SK-N-MC (cell line): ENCODE data around the gene DROSHA.
"Not testable (repeated sequence)": the region's sequence is repeated elsewhere in the genome, so short reads cannot be mapped to it uniquely, and the experiment has no call there.

Experiments used
- DNase-seq: peaks from one replicate; pipeline ENCODE4 v3.0.0-alpha.2; 2011; ENCODE audit warnings: low read depth, low spot score
- H3K27ac ChIP-seq: fragments of 200-600 bp; sonication (generic); 2 replicates; pipeline ENCODE4 v1.5.1; 2016; ENCODE audit warnings: mixed run types
- H3K36me3 ChIP-seq: fragments of 200-600 bp; sonication (generic); 2 replicates; pipeline ENCODE4 v1.6.1; 2017; ENCODE audit warnings: antibody characterized with exemption, low read length, mixed read lengths; ENCODE audit not compliant: insufficient read depth
- H3K4me3 ChIP-seq: fragments of 200-600 bp; sonication (generic); 2 replicates; pipeline ENCODE4 v1.5.1; 2016
- H3K9ac ChIP-seq: fragments of 200-600 bp; sonication (generic); 2 replicates; pipeline ENCODE4 v1.8.0; 2017; ENCODE audit warnings: mixed run types, mixed read lengths; ENCODE audit not compliant: insufficient read length
- H3K9me3 ChIP-seq: fragments of 200-600 bp; sonication (generic); 2 replicates; pipeline ENCODE4 v1.6.1; 2017; ENCODE audit warnings: low read depth, mild to moderate bottlenecking, antibody characterized with exemption, low read length, moderate library complexity, mixed read lengths
- EZH2 ChIP-seq: fragments of 200-600 bp; sonication (generic); IDR thresholded peaks from one replicate; pipeline ENCODE4 v1.6.1; 2017; ENCODE audit warnings: antibody characterized with exemption
- FOXP2 ChIP-seq: optimal IDR thresholded peaks from 2 replicates; pipeline ENCODE3; 2011; ENCODE audit warnings: mild to moderate bottlenecking, moderate library complexity; ENCODE audit not compliant: insufficient read depth; ENCODE audit errors: extremely low read length, control extremely low read depth
- POLR2AphosphoS5 ChIP-seq: IDR thresholded peaks from 2 replicates; pipeline ENCODE4 v1.6.1; 2012; ENCODE audit warnings: mild to moderate bottlenecking, low read depth, low read length, borderline replicate concordance

The DROSHA gene

DNA sequence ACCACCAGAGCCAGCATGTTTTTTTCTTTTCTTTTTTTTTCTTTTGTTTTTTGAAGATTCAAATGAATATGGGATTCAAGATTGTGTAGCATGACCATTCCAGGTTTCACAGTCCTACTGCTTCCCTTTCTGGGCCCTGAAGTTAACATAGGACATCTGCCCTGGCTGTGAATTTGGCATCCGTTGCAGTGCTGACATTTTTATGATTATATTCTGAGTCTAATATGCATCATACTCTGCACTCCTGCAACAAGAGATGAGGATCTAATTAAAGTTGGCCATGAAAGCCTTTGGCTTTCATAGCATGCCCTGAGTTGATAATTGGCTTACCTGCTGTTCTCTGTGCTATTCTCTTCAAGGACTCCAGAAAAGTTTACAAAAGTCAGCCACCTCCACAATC, 30.1 kb upstream of the DROSHA start:
- Histone ChIP-seq H3K36me3 (no peaks in the 10 kb centered on the region), H3K4me3 (no peak overlapping the region), H3K9ac (no peak overlapping the region), H3K9me3 (no peaks in the 10 kb centered on the region), H3K27ac (no peak overlapping the region)
- no peak for DNase-seq
- TF ChIP-seq FOXP2 = no peak
- TF ChIP-seq EZH2 = no peak
- no peak for TF ChIP-seq POLR2AphosphoS5

DNA sequence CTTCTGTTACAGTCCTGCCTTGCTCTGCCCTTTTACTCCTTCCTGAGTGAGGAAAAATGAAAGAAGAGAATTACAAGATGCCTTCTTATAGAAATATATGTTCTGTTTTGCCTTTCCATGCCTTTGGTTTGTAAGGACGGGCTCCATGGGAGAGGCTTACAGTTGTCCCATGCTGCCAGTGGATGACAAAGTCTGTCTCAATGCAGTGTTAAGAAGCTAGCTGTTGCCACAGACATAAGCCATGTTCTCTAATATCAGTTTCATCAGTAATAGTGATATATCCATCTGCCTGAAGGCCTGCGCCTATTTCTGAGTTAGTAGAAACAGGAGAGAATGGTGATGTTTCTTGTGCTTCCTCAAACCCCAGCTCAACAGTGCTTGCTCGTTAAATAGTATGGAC, 28.0 kb upstream of the DROSHA start:
- Histone ChIP-seq H3K27ac (no peak overlapping the region), H3K9me3 (no peaks in the 10 kb centered on the region), H3K36me3 (peaks cover 5% of the 10 kb centered on the region; the same call in 1 of the 2 replicates), H3K4me3 (no peak overlapping the region), H3K9ac (no peak overlapping the region)
- no peak for DNase-seq
- no peak for TF ChIP-seq FOXP2
- TF ChIP-seq POLR2AphosphoS5 = no peak
- TF ChIP-seq EZH2 = no peak

DNA sequence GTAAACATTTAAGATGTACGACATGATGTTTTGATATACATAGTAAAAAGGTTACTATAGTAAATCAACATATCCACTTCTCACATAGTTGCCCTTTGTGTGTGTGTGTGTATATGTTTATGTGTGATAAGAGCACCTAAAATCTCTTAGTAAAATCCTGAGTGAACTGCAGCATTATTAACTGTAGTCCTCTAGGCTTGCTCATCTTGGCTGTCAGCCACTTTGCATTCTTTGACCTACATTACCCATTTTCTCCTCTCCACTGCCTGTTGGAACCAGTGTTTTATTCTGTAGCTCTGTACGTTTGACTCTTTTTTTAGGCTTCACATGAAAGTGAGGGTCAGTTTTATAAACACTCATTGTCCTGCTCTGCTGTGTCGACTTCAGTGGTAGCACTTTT, 24.6 kb upstream of the DROSHA start:
- Histone ChIP-seq H3K36me3 (peaks cover 31% of the 10 kb centered on the region), H3K27ac (no peak overlapping the region), H3K9ac (no peak overlapping the region), H3K9me3 (no peaks in the 10 kb centered on the region), H3K4me3 (no peak overlapping the region)
- TF ChIP-seq FOXP2 = no peak
- no peak for TF ChIP-seq POLR2AphosphoS5
- no peak for TF ChIP-seq EZH2
- no peak for DNase-seq

DNA sequence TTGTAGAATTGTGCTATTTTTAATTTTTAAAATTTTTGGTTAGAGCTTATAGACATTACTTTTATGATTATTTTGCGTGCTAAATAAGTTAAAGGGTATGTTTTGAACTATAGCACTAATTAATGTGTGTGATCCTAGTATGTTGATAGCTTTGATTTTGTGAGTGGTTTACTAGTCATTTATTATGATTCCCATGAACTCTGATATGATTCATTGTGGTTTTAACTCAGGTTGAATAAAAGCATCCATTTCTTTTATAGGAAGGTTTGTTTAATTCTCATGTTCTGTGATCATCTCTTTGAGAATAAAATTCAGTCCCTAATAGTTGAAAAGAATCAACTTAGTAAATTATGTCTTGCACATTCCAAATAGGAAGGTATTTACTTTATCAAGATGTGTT, 22.7 kb upstream of the DROSHA start:
- Histone ChIP-seq H3K4me3 (no peak overlapping the region), H3K36me3 (peaks cover 35% of the 10 kb centered on the region), H3K9ac (no peak overlapping the region), H3K9me3 (no peaks in the 10 kb centered on the region), H3K27ac (no peak overlapping the region)
- DNase-seq = no peak
- TF ChIP-seq EZH2 = no peak

DNA sequence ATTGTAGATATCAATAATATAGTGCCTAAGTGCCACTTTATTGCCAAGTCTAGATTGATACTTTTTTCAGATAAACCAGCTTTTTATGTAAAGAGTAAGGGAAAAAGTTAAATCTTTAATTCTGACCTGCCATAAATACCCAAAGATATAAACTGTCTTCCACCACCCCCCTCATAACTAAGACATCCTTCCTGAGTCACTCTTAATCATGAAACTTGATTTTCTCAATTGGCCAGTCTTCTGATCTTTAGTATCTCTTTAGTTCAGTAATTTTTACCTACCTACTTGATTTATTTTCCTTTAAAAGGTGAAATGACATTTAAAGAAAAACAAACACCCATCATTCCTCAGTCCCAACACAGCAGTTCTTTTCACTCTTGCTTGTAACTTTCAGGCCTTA, 22.0 kb upstream of the DROSHA start:
- Histone ChIP-seq H3K36me3 (peaks cover 35% of the 10 kb centered on the region), H3K27ac (no peak overlapping the region), H3K4me3 (no peak overlapping the region), H3K9me3 (no peaks in the 10 kb centered on the region), H3K9ac (no peak overlapping the region)
- DNase-seq = no peak
- no peak for TF ChIP-seq FOXP2
- TF ChIP-seq EZH2 = no peak
- TF ChIP-seq POLR2AphosphoS5 = no peak

DNA sequence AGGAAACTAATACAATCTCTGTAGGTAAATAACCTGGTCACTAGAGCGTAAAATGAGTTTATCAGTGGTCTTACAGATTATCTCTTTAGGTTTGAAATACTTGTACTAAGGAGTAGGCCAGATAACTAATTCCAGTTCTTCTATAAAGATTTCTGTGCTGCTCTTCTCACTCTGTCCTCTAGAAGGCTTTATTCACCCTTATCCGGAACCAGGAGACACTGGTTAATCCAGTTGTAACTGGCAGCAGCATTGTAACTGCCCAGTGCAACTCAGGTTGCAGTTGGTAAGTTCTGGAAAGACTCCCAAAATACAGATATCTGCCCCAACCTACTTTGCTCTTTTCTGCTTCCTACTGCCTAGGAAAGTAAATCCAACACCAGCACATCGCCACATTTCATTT, 20.0 kb upstream of the DROSHA start:
- no peak overlapping the region for H3K9ac ChIP-seq
- no peaks in the 10 kb centered on the region for H3K9me3 ChIP-seq
- TF ChIP-seq FOXP2 (no peak), EZH2 (no peak), POLR2AphosphoS5 (no peak)
- H3K36me3 ChIP-seq = peaks cover 47% of the 10 kb centered on the region
- H3K27ac ChIP-seq = no peak overlapping the region
- no peak for DNase-seq
- no peak overlapping the region for H3K4me3 ChIP-seq

DNA sequence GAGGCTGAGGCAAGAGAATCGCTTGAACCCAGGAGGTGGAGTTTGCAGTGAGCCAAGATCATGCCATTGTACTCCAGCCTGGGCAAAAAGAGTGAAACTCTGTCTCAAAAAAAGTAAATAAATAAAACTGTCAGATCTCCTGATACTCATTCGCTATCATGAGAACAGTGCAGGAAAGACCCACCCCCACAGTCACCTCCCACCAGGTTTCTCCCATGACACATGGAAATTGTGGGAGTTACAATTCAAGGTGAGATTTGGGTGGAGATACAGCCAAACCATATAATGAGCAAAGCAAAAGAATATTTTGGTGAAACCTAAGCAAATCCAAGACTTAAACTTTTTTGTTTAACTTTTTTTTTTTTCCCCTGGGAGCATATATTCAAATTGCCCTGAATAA, 17.2 kb upstream of the DROSHA start:
- H3K27ac ChIP-seq, H3K9ac ChIP-seq, H3K9me3 ChIP-seq, DNase-seq, H3K4me3 ChIP-seq: not testable (repeated sequence)
- H3K36me3 ChIP-seq = peaks cover 62% of the 10 kb centered on the region

DNA sequence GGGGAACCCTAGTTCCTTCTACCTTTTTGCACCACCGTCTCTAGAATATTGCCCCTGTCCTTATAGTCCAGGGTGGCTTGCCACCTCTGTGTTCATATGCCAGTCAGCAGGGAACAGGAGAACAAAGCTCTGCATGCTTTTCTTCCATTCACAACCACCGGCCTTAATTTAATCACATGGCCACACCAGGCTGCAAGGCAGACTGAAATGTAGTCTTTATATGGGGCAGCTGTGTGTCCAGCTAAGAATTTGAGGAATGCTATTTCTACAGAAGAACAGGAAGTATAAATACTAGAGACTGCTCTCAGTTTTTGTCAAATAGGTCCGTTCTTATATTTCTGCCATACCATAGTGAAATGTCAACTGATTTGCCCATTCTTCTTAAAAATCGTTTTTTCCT, 6.0 kb upstream of the DROSHA start:
- peaks cover 78% of the 10 kb centered on the region for H3K36me3 ChIP-seq
- no peak for DNase-seq

DNA sequence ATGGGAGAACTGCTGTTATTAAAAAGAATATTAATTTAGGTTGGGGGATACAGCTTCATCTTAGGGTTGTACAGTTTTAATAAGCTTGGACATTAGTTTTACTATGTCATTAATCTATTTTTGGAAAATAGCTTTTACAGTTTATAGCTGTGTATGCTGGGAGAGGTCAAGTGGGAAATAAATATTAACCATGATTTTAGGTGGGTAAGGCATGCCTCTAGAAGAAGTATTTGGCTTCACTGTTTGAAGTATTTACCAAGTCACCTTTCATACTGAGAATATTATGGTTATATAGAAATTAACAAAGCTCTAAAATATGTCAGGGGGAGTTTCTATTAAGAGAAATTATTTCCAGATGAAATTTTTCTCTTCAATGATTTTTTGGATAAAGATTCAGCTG, 5.5 kb upstream of the DROSHA start:
- Histone ChIP-seq H3K9me3 (no peaks in the 10 kb centered on the region), H3K9ac (no peak overlapping the region), H3K4me3 (no peak overlapping the region), H3K27ac (no peak overlapping the region), H3K36me3 (peaks cover 73% of the 10 kb centered on the region)
- TF ChIP-seq POLR2AphosphoS5 (no peak), FOXP2 (no peak), EZH2 (no peak)
- DNase-seq = no peak

More for the DNA sequence above, 6.0 kb upstream of the DROSHA start:
- H3K27ac ChIP-seq = no peak overlapping the region
- H3K9ac ChIP-seq = no peak overlapping the region
- no peaks in the 10 kb centered on the region for H3K9me3 ChIP-seq
- TF ChIP-seq EZH2 (no peak), POLR2AphosphoS5 (no peak), FOXP2 (no peak)
- H3K4me3 ChIP-seq = no peak overlapping the region

DNA sequence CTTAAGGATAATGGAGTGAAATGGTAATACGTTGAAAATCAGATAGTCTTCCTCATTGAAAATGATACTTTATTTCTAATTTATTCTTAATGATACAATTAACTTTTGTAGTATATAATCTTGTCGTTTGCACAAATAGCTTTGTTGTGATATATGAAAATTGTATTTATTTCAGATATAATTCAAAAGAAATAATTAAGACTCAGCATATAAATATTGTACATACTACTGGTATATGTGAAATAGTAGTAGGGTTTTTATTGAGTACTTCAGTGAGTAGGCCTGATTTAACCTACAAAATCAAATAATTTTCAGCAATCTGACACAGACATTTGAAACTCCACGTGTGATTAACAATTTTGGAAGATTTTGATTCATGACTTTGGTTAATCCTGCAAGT, 5.0 kb upstream of the DROSHA start:
- H3K9ac ChIP-seq = no peak overlapping the region
- no peaks in the 10 kb centered on the region for H3K9me3 ChIP-seq
- no peak for TF ChIP-seq POLR2AphosphoS5
- no peak for TF ChIP-seq FOXP2
- TF ChIP-seq EZH2 = no peak
- peaks cover 70% of the 10 kb centered on the region for H3K36me3 ChIP-seq
- no peak overlapping the region for H3K4me3 ChIP-seq
- no peak overlapping the region for H3K27ac ChIP-seq
- no peak for DNase-seq
